HEK293 (cell line): ENCODE measurements around the gene PHF21A.

Experiments
- CTCF ChIA-PET: fragments of 350-600 bp; formaldehyde crosslinking; extraction: SDS; loops from one replicate; lab custom pipeline; 2021; ENCODE audit warnings: antibody characterized with exemption; lab: Yijun Ruan, JAX
- POLR2A ChIA-PET: fragments of 300-600 bp; formaldehyde crosslinking; extraction: SDS; loops from one replicate; lab custom pipeline; 2020; ENCODE audit warnings: antibody characterized with exemption, inconsistent platforms; lab: Yijun Ruan, JAX
- H3K27ac ChIP-seq: fragments of 200-500 bp; sonication (Bioruptor generic); 2 replicates; pipeline ENCODE4 v1.5.1; 2014; ENCODE audit warnings: low read depth, low read length, control low read depth, inconsistent platforms; ENCODE audit errors: extremely low read depth
- H3K36me3 ChIP-seq, 2 experiments: fragments of 200-500 bp in 1 of 2; sonication (Bioruptor generic) in 1 of 2; 1 replicate in 1 of 2; 2 replicates in 1 of 2; pipeline ENCODE4 v1.5.1; 2014 to 2017; ENCODE audit warnings: inconsistent platforms in 2 of 2, low read length in 2 of 2; ENCODE audit not compliant: control insufficient read depth in 2 of 2, insufficient read depth in 1 of 2
- H3K4me1 ChIP-seq: fragments of 200-500 bp; sonication (Bioruptor generic); 2 replicates; pipeline ENCODE4 v1.5.1; 2014; ENCODE audit warnings: mild to moderate bottlenecking, low read length, inconsistent platforms; ENCODE audit not compliant: control insufficient read depth, insufficient read depth
- H3K4me3 ChIP-seq: 2 replicates; pipeline ENCODE4 v1.5.1; 2011; ENCODE audit warnings: low read depth, mild to moderate bottlenecking, control low read depth, low read length, moderate library complexity
- H3K9me3 ChIP-seq: fragments of 200-500 bp; sonication (Bioruptor generic); 2 replicates; pipeline ENCODE4 v1.5.1; 2014; ENCODE audit warnings: low read depth, low read length, inconsistent platforms; ENCODE audit not compliant: control insufficient read depth, insufficient read depth
- BCL11A ChIP-seq: fragments of 450-650 bp; formaldehyde crosslinking; IDR thresholded peaks from 2 replicates; pipeline ENCODE4 v1.5.1; 2016; ENCODE audit warnings: low read depth, missing biosample characterization, missing genetic modification characterization
- EGR2 ChIP-seq: fragments of 450-650 bp; formaldehyde crosslinking; IDR thresholded peaks from 2 replicates; pipeline ENCODE4 v1.5.1; 2016; ENCODE audit warnings: low read depth, missing biosample characterization, missing genetic modification characterization
- HOXD13 ChIP-seq: sonication (generic); formaldehyde crosslinking; IDR thresholded peaks from 2 replicates; pipeline ENCODE4 v1.8.0; 2022; ENCODE audit warnings: missing genetic modification reagents, borderline replicate concordance
- MYNN ChIP-seq: fragments of 450-650 bp; formaldehyde crosslinking; IDR thresholded peaks from 2 replicates; pipeline ENCODE4 v1.5.1; 2016; ENCODE audit warnings: missing biosample characterization, missing genetic modification characterization, borderline replicate concordance
- SCRT2 ChIP-seq: fragments of 450-650 bp; formaldehyde crosslinking; IDR thresholded peaks from 2 replicates; pipeline ENCODE4 v1.5.1; 2016; ENCODE audit warnings: missing biosample characterization, missing genetic modification characterization
- TRIM28 ChIP-seq: IDR thresholded peaks from 2 replicates; pipeline ENCODE4 v1.6.1; 2011; ENCODE audit warnings: low read length, control low read depth, borderline replicate concordance
- ZBTB17 ChIP-seq: fragments of 450-650 bp; formaldehyde crosslinking; IDR thresholded peaks from 2 replicates; pipeline ENCODE4 v1.5.1; 2016; ENCODE audit warnings: missing biosample characterization, missing genetic modification characterization
- ZBTB20 ChIP-seq: fragments of 450-650 bp; formaldehyde crosslinking; IDR thresholded peaks from 2 replicates; pipeline ENCODE4 v1.5.1; 2016; ENCODE audit warnings: missing biosample characterization, missing genetic modification characterization
- ZEB2 ChIP-seq: fragments of 450-650 bp; formaldehyde crosslinking; IDR thresholded peaks from 2 replicates; pipeline ENCODE4 v1.5.1; 2016; ENCODE audit warnings: missing biosample characterization, missing genetic modification characterization
- ZNF138 ChIP-seq: fragments of 450-650 bp; formaldehyde crosslinking; IDR thresholded peaks from 2 replicates; pipeline ENCODE4 v1.5.1; 2016; ENCODE audit warnings: missing biosample characterization, missing genetic modification characterization, borderline replicate concordance
- ZNF155 ChIP-seq: fragments of 450-650 bp; formaldehyde crosslinking; IDR thresholded peaks from 2 replicates; pipeline ENCODE4 v1.5.1; 2016; ENCODE audit warnings: missing biosample characterization, missing genetic modification characterization
- ZNF266 ChIP-seq: fragments of 450-650 bp; formaldehyde crosslinking; IDR thresholded peaks from 2 replicates; pipeline ENCODE4 v1.5.1; 2016; ENCODE audit warnings: missing biosample characterization, missing genetic modification characterization, low read depth
- ZNF335 ChIP-seq: fragments of 450-650 bp; formaldehyde crosslinking; conservative IDR thresholded peaks from 2 replicates; pipeline ENCODE4 v1.5.1; 2016; ENCODE audit warnings: missing biosample characterization, missing genetic modification characterization
- ZNF362 ChIP-seq: fragments of 450-650 bp; formaldehyde crosslinking; IDR thresholded peaks from 2 replicates; pipeline ENCODE4 v1.5.1; 2016; ENCODE audit warnings: missing biosample characterization, missing genetic modification characterization
- ZNF501 ChIP-seq: fragments of 450-650 bp; formaldehyde crosslinking; IDR thresholded peaks from 2 replicates; pipeline ENCODE4 v1.5.1; 2016; ENCODE audit warnings: missing biosample characterization, missing genetic modification characterization
- ZNF600 ChIP-seq: fragments of 450-650 bp; formaldehyde crosslinking; IDR thresholded peaks from 2 replicates; pipeline ENCODE4 v1.5.1; 2016; ENCODE audit warnings: missing biosample characterization, missing genetic modification characterization
- ZNF626 ChIP-seq: fragments of 450-650 bp; sonication (Bioruptor Pico); formaldehyde crosslinking; IDR thresholded peaks from 2 replicates; pipeline ENCODE4 v1.5.1; 2018; ENCODE audit warnings: missing biosample characterization, missing genetic modification characterization, inconsistent platforms
- ZNF639 ChIP-seq: fragments of 450-650 bp; formaldehyde crosslinking; IDR thresholded peaks from 2 replicates; pipeline ENCODE4 v1.5.1; 2016; ENCODE audit warnings: missing biosample characterization, missing genetic modification characterization
- ZNF664 ChIP-seq: fragments of 450-650 bp; formaldehyde crosslinking; IDR thresholded peaks from 2 replicates; pipeline ENCODE4 v1.5.1; 2016; ENCODE audit warnings: missing biosample characterization, missing genetic modification characterization
- ZNF76 ChIP-seq: fragments of 450-650 bp; formaldehyde crosslinking; IDR thresholded peaks from 2 replicates; pipeline ENCODE4; 2016; ENCODE audit warnings: low read depth, missing biosample characterization, missing genetic modification characterization, borderline replicate concordance
- TF ChIP-seq, protein P1 (sequence below): IDR thresholded peaks from 2 replicates; pipeline ENCODE4 v1.6.1; 2011; ENCODE audit warnings: mild to moderate bottlenecking, low read depth, low read length, borderline replicate concordance
- TF ChIP-seq, protein P2 (sequence below): fragments of 450-650 bp; formaldehyde crosslinking; IDR thresholded peaks from 2 replicates; pipeline ENCODE4 v1.5.1; 2016; ENCODE audit warnings: missing biosample characterization, missing genetic modification characterization, low read depth
- TF ChIP-seq, protein P3 (sequence below): fragments of 450-650 bp; IDR thresholded peaks from 2 replicates; pipeline ENCODE4 v1.5.1; 2018; ENCODE audit warnings: missing biosample characterization, missing genetic modification characterization

Gene PHF21A

DNA sequence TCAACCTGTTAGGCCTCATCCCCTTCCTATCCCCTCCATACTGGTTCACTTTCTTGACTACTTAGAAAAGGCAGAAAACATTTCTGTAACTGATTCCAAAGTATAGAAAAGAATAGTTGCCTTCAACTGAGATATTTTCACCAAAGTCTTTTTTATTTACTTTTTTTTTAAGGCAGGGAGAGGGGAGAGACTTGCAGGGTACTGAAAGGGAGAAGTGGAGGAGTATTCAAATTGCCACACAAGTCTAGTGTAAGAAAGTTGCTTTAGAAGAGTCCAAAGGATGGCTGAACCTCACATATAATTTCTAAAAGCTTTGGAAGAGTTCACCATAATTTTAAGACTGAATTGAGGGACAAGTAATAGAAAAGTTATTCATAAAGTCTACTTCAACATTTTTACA, 6.3 kb downstream of the PHF21A start (continued):
- TF ChIP-seq, protein P1, sequence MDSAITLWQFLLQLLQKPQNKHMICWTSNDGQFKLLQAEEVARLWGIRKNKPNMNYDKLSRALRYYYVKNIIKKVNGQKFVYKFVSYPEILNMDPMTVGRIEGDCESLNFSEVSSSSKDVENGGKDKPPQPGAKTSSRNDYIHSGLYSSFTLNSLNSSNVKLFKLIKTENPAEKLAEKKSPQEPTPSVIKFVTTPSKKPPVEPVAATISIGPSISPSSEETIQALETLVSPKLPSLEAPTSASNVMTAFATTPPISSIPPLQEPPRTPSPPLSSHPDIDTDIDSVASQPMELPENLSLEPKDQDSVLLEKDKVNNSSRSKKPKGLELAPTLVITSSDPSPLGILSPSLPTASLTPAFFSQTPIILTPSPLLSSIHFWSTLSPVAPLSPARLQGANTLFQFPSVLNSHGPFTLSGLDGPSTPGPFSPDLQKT = no peak
- TF ChIP-seq ZNF266 (tag by site-specific recombination) = no peak
- no peak for TF ChIP-seq ZNF639 (tag by site-specific recombination)

DNA sequence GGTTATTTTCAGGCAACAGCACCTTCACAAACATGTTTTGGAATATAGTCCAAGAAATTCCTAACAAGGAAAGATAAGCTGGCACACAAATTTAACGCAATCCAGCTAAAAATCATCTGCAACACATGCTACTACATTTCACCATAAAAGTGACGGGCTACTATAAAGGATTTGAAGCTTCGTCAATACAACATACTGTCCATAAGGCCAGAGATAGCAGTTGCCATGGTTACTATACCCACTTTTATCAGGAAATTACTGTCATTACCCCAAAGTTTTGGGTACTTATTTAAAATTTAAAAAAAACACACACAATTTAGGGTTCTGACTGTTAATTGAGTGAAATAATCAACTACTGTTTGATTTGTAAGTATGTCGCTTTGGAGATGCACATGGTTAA, 6.9 kb downstream of the PHF21A start:
- H3K4me1 ChIP-seq = peaks cover 2% of the 10 kb centered on the region; the same call in 1 of the 2 replicates
- ChIA-PET CTCF (no interaction called here), POLR2A (interaction anchor here (1.2 to 1.4 kb wide), 2 partner anchors 12 to 129 kb away, joined by 3 to 4 read pairs; no protein-coding TSS in a partner anchor)
- H3K36me3 ChIP-seq = no peaks in the 10 kb centered on the region
- TF ChIP-seq ZNF664 (tag by site-specific recombination) (peak; percentile 14; the same call in 1 of the 2 replicates), ZNF600 (0 out of 2 replicates have a peak, but pooled peaks have one; percentile 2), MYNN (tag by site-specific recombination) (peak; percentile 65), ZNF501 (no peak)
- no peaks in the 10 kb centered on the region for H3K9me3 ChIP-seq
- no peak overlapping the region for H3K4me3 ChIP-seq
- no peak overlapping the region for H3K27ac ChIP-seq

DNA sequence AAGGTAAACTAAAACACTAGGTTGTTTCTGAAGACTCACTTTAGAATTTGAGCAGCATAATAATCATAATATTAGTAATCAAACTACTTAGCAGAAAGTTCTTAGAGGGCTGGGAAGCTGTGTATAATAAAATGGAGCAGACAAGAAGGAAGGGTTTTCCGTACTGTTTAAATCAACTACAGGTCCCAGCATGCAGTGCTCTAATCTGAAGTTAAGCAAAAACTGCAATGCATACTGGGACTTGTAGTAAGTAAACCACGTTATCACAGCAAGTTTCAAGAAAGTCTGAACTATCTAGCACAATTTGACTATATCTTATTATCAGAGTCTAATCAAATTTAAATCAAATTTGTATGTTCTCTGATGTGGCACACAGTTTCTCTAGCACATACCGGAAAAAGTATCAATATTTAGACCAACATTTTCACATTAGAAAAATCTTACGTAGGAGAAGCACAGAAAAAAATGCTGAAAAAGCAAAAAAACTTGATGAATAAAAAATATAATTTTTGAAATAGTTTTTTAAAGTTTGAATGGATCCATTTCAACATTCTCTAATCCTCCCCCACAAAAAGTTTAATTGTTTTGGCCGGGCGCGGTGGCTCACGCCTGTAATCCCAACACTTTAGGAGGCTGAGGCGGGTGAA, 8.2 kb downstream of the PHF21A start:
- POLR2A ChIA-PET = interaction anchor here (0.7 to 1.2 kb wide), 2 partner anchors 11 to 43 kb away, joined by 4 to 5 read pairs; no protein-coding TSS in a partner anchor
- Histone ChIP-seq H3K4me3 (no peak overlapping the region), H3K27ac (no peak overlapping the region), H3K4me1 (peaks cover 2% of the 10 kb centered on the region), H3K36me3 (no peaks in the 10 kb centered on the region), H3K9me3 (no peaks in the 10 kb centered on the region)
- TF ChIP-seq EGR2 (no peak), ZBTB17 (tag by site-specific recombination) (0 out of 2 replicates have a peak, but pooled peaks have one; percentile 37), BCL11A (no peak), ZNF76 (peak; percentile 87), TRIM28 (no peak), ZNF362 (tag by site-specific recombination) (no peak), ZNF335 (tag by site-specific recombination) (peak; percentile 51), ZNF664 (tag by site-specific recombination) (peak; percentile 50; the same call in 1 of the 2 replicates), ZBTB20 (tag by site-specific recombination) (peak; percentile 49), HOXD13 (CRISPR knock-in tag) (no peak)
- CTCF ChIA-PET = interaction anchor here (0.5 to 0.9 kb wide), 4 partner anchors 15 to 211 kb away, joined by 3 read pairs; no protein-coding TSS in a partner anchor

GRCh38 chr11:46108751-46109150, 12.5 kb downstream of the PHF21A start:
- H3K4me1 ChIP-seq = peaks cover 13% of the 10 kb centered on the region
- H3K27ac ChIP-seq = no peak overlapping the region
- POLR2A ChIA-PET = no interaction called here
- H3K9me3 ChIP-seq = no peaks in the 10 kb centered on the region
- H3K4me3 ChIP-seq = no peak overlapping the region
- H3K36me3 ChIP-seq = no peaks in the 10 kb centered on the region
- CTCF ChIA-PET = interaction anchor here (0.6 kb wide), 1 partner anchor 19 kb away, joined by 3 read pairs; no protein-coding TSS in a partner anchor
- TF ChIP-seq ZNF626 (tag by site-specific recombination) = no peak
- TF ChIP-seq, protein P2, sequence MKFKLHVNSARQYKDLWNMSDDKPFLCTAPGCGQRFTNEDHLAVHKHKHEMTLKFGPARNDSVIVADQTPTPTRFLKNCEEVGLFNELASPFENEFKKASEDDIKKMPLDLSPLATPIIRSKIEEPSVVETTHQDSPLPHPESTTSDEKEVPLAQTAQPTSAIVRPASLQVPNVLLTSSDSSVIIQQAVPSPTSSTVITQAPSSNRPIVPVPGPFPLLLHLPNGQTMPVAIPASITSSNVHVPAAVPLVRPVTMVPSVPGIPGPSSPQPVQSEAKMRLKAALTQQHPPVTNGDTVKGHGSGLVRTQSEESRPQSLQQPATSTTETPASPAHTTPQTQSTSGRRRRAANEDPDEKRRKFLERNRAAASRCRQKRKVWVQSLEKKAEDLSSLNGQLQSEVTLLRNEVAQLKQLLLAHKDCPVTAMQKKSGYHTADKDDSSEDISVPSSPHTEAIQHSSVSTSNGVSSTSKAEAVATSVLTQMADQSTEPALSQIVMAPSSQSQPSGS (tag by site-specific recombination) = no peak
- no peak for TF ChIP-seq ZNF155 (tag by site-specific recombination)
- no peak for TF ChIP-seq ZNF138
- TF ChIP-seq ZEB2 (tag by site-specific recombination) = no peak
- TF ChIP-seq, protein P3, sequence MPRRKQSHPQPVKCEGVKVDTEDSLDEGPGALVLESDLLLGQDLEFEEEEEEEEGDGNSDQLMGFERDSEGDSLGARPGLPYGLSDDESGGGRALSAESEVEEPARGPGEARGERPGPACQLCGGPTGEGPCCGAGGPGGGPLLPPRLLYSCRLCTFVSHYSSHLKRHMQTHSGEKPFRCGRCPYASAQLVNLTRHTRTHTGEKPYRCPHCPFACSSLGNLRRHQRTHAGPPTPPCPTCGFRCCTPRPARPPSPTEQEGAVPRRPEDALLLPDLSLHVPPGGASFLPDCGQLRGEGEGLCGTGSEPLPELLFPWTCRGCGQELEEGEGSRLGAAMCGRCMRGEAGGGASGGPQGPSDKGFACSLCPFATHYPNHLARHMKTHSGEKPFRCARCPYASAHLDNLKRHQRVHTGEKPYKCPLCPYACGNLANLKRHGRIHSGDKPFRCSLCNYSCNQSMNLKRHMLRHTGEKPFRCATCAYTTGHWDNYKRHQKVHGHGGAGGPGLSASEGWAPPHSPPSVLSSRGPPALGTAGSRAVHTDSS (tag by site-specific recombination) = no peak
- no peak for TF ChIP-seq SCRT2 (tag by site-specific recombination)
